Lower lobe of right lung (tissue), 2 donors: Measurements from ENCODE around the gene CLEC4A. TPM values are rescaled to one million over a fixed set of nuclear protein-coding genes. Genes with fewer than 3 reads are reported as not detected.

ENCODE experiments used
- ATAC-seq, 2 donors: fragments of 200-7000 bp; cut with Tn5 transposase; one replicate each; pipeline ENCODE4 v1.9.1; 2020 to 2022; ENCODE audit warnings: mild to moderate bottlenecking in 2 of 2, moderate library complexity in 2 of 2
- DNase-seq: peaks from one replicate; pipeline ENCODE4 v3.0.0-alpha.2; 2020
- H3K27ac ChIP-seq: fragments of 200-600 bp; one replicate; pipeline ENCODE4 v1.8.0; 2022
- H3K27me3 ChIP-seq: fragments of 200-600 bp; one replicate; pipeline ENCODE4 v1.8.0; 2022; ENCODE audit warnings: low read depth
- H3K36me3 ChIP-seq: fragments of 200-600 bp; one replicate; pipeline ENCODE4 v1.8.0; 2022; ENCODE audit warnings: mild to moderate bottlenecking
- H3K4me1 ChIP-seq: fragments of 200-600 bp; one replicate; pipeline ENCODE4 v1.8.0; 2022
- H3K4me3 ChIP-seq: fragments of 200-600 bp; one replicate; pipeline ENCODE4 v1.8.0; 2022; ENCODE audit warnings: mild to moderate bottlenecking
- H3K9me3 ChIP-seq: fragments of 200-600 bp; one replicate; pipeline ENCODE4 v1.8.0; 2022
- CTCF ChIP-seq: fragments of 200-600 bp; IDR thresholded peaks from one replicate; pipeline ENCODE4 v1.8.0; 2022; ENCODE audit warnings: antibody characterized with exemption, mild to moderate bottlenecking
- intact Hi-C: fragments of 100-400 bp; cut with DNase I; formaldehyde crosslinking; loops from one replicate; pipeline ENCODE4 v1.11.0; 2022
- long read RNA-seq: library from polyadenylated mRNA; unstranded; transcript quantifications from one replicate; pipeline ENCODE4 v2.0.0, GENCODE V29; 2021
- total RNA-seq: library from RNA; stranded (reverse); fragmentation: NEBNext Ultra II Directional; extraction: Animal tissue kit (Norgen Biotek cat#: 25700); gene quantifications from one replicate; pipeline ENCODE4 v1.2.1, GENCODE V29; 2021
- donor health status: DM: no; HTN: yes; CAD: no; lungs with severe emphysema.

CLEC4A gene
- total RNA-seq = 14.1 TPM
- long read RNA-seq, transcript CLEC4A-201 (6 exons, 1,281 nt) = major isoform, 6 of 7 reads
- long read RNA-seq, partial matches to known transcripts = 1 of 7 reads
- long read RNA-seq, other reads (novel, unspliced or antisense) = 0 of 7 reads

- Histone ChIP-seq H3K27me3 (no peaks in the 10 kb centered on the region), H3K4me1 (no peaks in the 10 kb centered on the region), H3K27ac (peak within 1 kb of the TSS; percentile 70), H3K9me3 (no peaks in the 10 kb centered on the region), H3K36me3 (no peaks in the 10 kb centered on the region), H3K4me3 (peak within 1 kb of the TSS; percentile 28)
- peak in 1 of 2 donors; percentile 36 for ATAC-seq
- intact Hi-C loops = no loop called here
- no peak for DNase-seq
- no peak for TF ChIP-seq CTCF
These were observed at the start of gene CLEC4A for GRCh38 chr12:8123124-8123912. Gene CLEC4A, plus strand, starts transcription at chr12:8123617. Its CDS starts 262 bp downstream, at chr12:8123879.

GRCh38 chr12:8075935-8076334 lies 47.5 kb upstream of the CLEC4A start:
- Histone ChIP-seq H3K27me3 (no peaks in the 10 kb centered on the region), H3K9me3 (no peaks in the 10 kb centered on the region), H3K4me3 (no peak overlapping the region), H3K27ac (no peak overlapping the region), H3K36me3 (no peaks in the 10 kb centered on the region), H3K4me1 (peaks cover 13% of the 10 kb centered on the region)
- ATAC-seq = no peak
- intact Hi-C loops = no loop called here
- DNase-seq = no peak
- no peak for TF ChIP-seq CTCF

- no peak for DNase-seq
These were observed 47.1 kb upstream of the CLEC4A start for GRCh38 chr12:8076366-8076765.

GRCh38 chr12:8077207-8077606 lies 46.2 kb upstream of the CLEC4A start:
- no peak for ATAC-seq
- Histone ChIP-seq H3K4me3 (no peak overlapping the region), H3K27me3 (no peaks in the 10 kb centered on the region), H3K36me3 (no peaks in the 10 kb centered on the region), H3K27ac (no peak overlapping the region), H3K9me3 (no peaks in the 10 kb centered on the region), H3K4me1 (peaks cover 16% of the 10 kb centered on the region)
- no peak for TF ChIP-seq CTCF
- DNase-seq = no peak
- intact Hi-C loops = no loop called here

More at GRCh38 chr12:8076366-8076765, 47.1 kb upstream of the CLEC4A start:
- no peaks in the 10 kb centered on the region for H3K36me3 ChIP-seq
- peaks cover 16% of the 10 kb centered on the region for H3K4me1 ChIP-seq
- TF ChIP-seq CTCF = no peak
- ATAC-seq = peak in 1 of 2 donors; percentile 31
- intact Hi-C loops = no loop called here
- no peaks in the 10 kb centered on the region for H3K27me3 ChIP-seq
- no peak overlapping the region for H3K27ac ChIP-seq
- H3K9me3 ChIP-seq = no peaks in the 10 kb centered on the region
- H3K4me3 ChIP-seq = no peak overlapping the region

- no peak overlapping the region for H3K27ac ChIP-seq
- H3K9me3 ChIP-seq = no peaks in the 10 kb centered on the region
- H3K36me3 ChIP-seq = no peaks in the 10 kb centered on the region
- peaks cover 23% of the 10 kb centered on the region for H3K4me1 ChIP-seq
- ATAC-seq (peak in 1 of 2 donors; percentile 10), DNase-seq (no peak)
- H3K27me3 ChIP-seq = no peaks in the 10 kb centered on the region
- intact Hi-C loops = no loop called here
- H3K4me3 ChIP-seq = no peak overlapping the region
- TF ChIP-seq CTCF = peak; percentile 33
These were observed 45.0 kb upstream of the CLEC4A start for GRCh38 chr12:8078398-8078797.
